ENCODE measurements around the gene SLC35A3.

The SLC35A3 gene

DNA sequence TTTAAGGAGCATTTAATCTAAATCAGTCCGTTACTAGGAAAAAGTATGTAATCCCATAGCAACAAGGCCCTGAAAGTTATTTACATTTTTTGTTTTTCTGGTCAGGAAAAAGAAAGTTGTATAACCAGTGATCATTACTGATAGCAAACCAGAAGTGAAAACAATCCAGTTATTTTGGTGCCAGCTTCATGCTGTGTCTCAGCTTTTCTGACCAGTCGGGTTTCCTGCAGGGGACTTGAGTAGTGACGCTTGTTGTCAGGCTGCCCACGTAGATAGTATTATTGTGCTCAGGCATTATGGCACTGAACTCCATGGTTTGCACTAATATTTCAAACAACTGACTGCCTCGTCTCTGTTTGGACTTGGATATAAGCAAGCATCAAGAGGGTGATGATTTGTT, 107.7 kb downstream of the SLC35A3 start:
- no peaks in the 10 kb centered on the region for H3K4me1 ChIP-seq (ENCODE audit: insufficient read depth, insufficient read length)
- no peak overlapping the region for H3K4me3 ChIP-seq (ENCODE audit: insufficient read length, low read depth)
- no peak for DNase-seq (ENCODE audit: low read depth, low spot score)
- H3K36me3 ChIP-seq (ENCODE audit: insufficient read depth, insufficient read length, low read length): peaks cover 81% of the 10 kb centered on the region
- H3K9ac ChIP-seq (ENCODE audit: insufficient read length, low read depth): no peak overlapping the region
- H3K9me3 ChIP-seq (ENCODE audit: insufficient read depth, low read length): no peaks in the 10 kb centered on the region
- no peak for TF ChIP-seq SUZ12 (IDR thresholded peaks at IDR 0.05; ENCODE audit: extremely low read depth, insufficient read depth, insufficient read length)
- no peak for TF ChIP-seq ZNF274 (IDR thresholded peaks at IDR 0.05; ENCODE audit: low read depth, low read length)
- no peak for TF ChIP-seq YY1 (IDR thresholded peaks at IDR 0.05; ENCODE audit: insufficient read depth, insufficient read length)
- H3K27me3 ChIP-seq (ENCODE audit: insufficient read depth, insufficient read length): no peaks in the 10 kb centered on the region

DNA sequence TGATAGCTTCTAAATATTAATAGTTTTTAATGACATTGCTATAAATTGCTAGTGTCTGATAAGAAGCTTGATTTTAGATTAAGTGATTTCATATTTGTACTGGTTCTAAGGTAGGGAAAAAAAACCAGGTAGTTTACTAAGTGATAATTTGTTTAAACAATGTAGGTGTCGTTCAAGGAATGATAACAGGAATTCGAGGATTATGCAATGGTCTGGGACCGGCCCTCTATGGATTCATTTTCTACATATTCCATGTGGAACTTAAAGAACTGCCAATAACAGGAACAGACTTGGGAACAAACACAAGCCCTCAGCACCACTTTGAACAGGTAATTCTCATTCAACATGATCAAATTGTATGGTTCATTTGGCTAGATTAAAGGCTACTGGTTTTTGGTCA, 110.5 kb downstream of the SLC35A3 start:
- no peak overlapping the region for H3K9ac ChIP-seq (ENCODE audit: insufficient read length, low read depth)
- H3K36me3 ChIP-seq (ENCODE audit: insufficient read depth, insufficient read length, low read length): peaks cover 84% of the 10 kb centered on the region
- no peak overlapping the region for H3K4me3 ChIP-seq (ENCODE audit: insufficient read length, low read depth)
- DNase-seq (ENCODE audit: low read depth, low spot score): no peak
- TF ChIP-seq SUZ12 (IDR thresholded peaks at IDR 0.05; ENCODE audit: extremely low read depth, insufficient read depth, insufficient read length) (no peak), ZNF274 (IDR thresholded peaks at IDR 0.05; ENCODE audit: low read depth, low read length) (no peak), YY1 (IDR thresholded peaks at IDR 0.05; ENCODE audit: insufficient read depth, insufficient read length) (no peak)
- no peaks in the 10 kb centered on the region for H3K4me1 ChIP-seq (ENCODE audit: insufficient read depth, insufficient read length)
- no peaks in the 10 kb centered on the region for H3K9me3 ChIP-seq (ENCODE audit: insufficient read depth, low read length)
- no peaks in the 10 kb centered on the region for H3K27me3 ChIP-seq (ENCODE audit: insufficient read depth, insufficient read length)

Data from NT2/D1 (cell line).